ENCODE measurements around the gene RSL1D1.

DNA sequence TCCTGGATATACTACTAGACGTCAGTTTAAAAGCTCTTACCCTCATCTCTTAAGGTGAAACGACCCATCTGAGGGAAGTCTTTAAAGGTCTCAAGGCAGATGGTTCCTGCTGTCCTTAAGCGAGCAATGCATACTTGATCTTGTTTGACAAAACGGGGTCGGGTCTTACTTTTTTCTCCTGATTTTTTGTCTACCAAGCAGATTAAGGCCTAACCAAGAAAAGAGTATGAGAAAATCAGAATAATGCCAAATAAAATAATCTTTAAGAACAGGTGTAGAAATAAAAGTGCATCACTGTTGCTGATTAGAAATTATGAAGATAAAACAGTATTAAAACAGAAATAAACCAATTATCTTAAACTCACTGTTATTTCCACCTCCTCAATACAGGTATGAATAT lies 24.4 kb upstream of the RSL1D1 start:
- TF ChIP-seq, protein P1, sequence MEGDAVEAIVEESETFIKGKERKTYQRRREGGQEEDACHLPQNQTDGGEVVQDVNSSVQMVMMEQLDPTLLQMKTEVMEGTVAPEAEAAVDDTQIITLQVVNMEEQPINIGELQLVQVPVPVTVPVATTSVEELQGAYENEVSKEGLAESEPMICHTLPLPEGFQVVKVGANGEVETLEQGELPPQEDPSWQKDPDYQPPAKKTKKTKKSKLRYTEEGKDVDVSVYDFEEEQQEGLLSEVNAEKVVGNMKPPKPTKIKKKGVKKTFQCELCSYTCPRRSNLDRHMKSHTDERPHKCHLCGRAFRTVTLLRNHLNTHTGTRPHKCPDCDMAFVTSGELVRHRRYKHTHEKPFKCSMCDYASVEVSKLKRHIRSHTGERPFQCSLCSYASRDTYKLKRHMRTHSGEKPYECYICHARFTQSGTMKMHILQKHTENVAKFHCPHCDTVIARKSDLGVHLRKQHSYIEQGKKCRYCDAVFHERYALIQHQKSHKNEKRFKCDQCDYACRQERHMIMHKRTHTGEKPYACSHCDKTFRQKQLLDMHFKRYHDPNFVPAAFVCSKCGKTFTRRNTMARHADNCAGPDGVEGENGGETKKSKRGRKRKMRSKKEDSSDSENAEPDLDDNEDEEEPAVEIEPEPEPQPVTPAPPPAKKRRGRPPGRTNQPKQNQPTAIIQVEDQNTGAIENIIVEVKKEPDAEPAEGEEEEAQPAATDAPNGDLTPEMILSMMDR (IDR thresholded peaks at IDR 0.05) = no peak
- TF ChIP-seq POLR2A (IDR thresholded peaks at IDR 0.05) (no peak), POLR2AphosphoS5 (IDR thresholded peaks at IDR 0.05; ENCODE audit: insufficient read depth in 1 of 2, low read depth in 1 of 2) (no peak)
